NCI-H524 treated with DMSO at 0.1 percent for 48 hours (cell line): ENCODE data around the gene TMEM175.

Experiments
- DNase-seq: peaks from one replicate; lab custom pipeline; 2025; lab: John Stamatoyannopoulos, UW

The TMEM175 gene

GRCh38 chr4:958696-959337 is 26.6 kb downstream of the TMEM175 start:
- no peak for DNase-seq

- no peak for DNase-seq
Measured at GRCh38 chr4:959338-960139, 27.3 kb downstream of the TMEM175 start.

GRCh38 chr4:960140-960635 is 27.9 kb downstream of the TMEM175 start:
- DNase-seq = no peak

GRCh38 chr4:960636-961350 is 28.5 kb downstream of the TMEM175 start:
- DNase-seq = no peak

GRCh38 chr4:961351-962230 is 29.3 kb downstream of the TMEM175 start:
- no peak for DNase-seq

- no peak for DNase-seq
Measured at GRCh38 chr4:962231-963208, 30.3 kb downstream of the TMEM175 start.

GRCh38 chr4:963276-964225 is 31.3 kb downstream of the TMEM175 start:
- no peak for DNase-seq

- DNase-seq = no peak
Measured at GRCh38 chr4:964346-965025, 32.2 kb downstream of the TMEM175 start.

GRCh38 chr4:965048-965765 is 32.9 kb downstream of the TMEM175 start:
- no peak for DNase-seq

GRCh38 chr4:965766-966134 is 33.5 kb downstream of the TMEM175 start:
- no peak for DNase-seq

GRCh38 chr4:966266-967112 is 34.2 kb downstream of the TMEM175 start:
- DNase-seq = no peak

GRCh38 chr4:967113-968104 is 35.1 kb downstream of the TMEM175 start:
- DNase-seq = no peak

- DNase-seq = no peak
Measured at GRCh38 chr4:968221-968620, 36.0 kb downstream of the TMEM175 start.

GRCh38 chr4:968621-969394 is 36.5 kb downstream of the TMEM175 start:
- DNase-seq = no peak

- no peak for DNase-seq
Measured at GRCh38 chr4:970046-970745, 37.9 kb downstream of the TMEM175 start.
